ENCODE data around the gene ZBTB47.

The ZBTB47 gene

DNA sequence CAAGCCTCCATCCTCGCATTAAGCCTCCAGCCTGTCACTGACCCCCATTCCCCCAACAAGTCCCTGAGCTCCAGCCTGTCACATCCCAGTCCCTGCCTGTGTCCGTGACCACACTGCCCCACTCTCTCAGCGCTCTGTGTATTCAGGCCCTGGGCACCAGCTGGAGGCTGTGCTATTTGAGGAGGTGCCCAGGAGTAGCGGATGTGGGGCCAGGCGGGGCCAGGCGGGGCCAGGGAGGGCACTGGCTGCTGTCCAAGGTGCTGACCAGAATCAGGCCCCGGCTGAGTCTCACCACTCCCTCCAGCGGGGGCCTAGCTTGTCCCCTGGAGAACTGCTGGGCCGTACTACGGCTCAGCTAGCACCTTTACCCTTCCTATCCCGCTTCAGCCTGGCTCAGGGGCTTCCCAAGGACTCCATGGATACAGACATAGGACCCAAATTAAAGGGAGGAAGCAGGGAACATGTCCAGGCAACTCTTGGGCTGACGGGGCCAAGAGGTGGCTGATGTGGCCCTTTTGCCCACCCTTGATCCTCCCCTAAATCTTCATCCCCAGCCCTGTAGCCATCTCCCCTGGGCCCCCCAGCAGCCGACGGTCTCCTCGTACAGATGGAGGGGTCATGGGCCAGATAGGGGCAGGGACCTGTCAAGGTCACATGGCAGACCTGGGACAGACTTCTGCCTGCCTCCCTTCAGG, 48.0 kb downstream of the ZBTB47 start:
- DNase-seq: no peak

GRCh38 chr3:42702066-42702951, 48.8 kb downstream of the ZBTB47 start, which contains the start of gene HHATL:
TSS of gene HHATL (minus strand) at chr3:42702798. CDS start at chr3:42700826, 1,972 bp downstream.
- no peak for DNase-seq

GRCh38 chr3:42702982-42703694, 49.6 kb downstream of the ZBTB47 start:
- DNase-seq: no peak

DNA sequence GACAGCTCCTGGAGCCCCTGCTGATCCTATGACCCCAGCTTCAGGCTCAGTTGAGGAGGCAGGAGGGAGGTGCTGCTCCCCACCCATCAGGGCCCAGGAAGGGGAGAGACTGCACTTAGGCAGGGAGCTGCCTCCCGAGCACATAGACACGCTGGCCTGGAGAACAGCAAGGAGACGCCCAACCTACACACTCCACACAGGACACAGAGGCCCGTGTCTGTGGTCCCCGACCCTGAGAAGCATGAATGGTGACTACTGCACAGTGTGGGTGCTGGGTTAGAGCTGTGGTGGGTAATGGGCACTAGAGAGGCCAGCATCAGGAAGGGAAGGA, 50.2 kb downstream of the ZBTB47 start:
- no peak for DNase-seq

DNA sequence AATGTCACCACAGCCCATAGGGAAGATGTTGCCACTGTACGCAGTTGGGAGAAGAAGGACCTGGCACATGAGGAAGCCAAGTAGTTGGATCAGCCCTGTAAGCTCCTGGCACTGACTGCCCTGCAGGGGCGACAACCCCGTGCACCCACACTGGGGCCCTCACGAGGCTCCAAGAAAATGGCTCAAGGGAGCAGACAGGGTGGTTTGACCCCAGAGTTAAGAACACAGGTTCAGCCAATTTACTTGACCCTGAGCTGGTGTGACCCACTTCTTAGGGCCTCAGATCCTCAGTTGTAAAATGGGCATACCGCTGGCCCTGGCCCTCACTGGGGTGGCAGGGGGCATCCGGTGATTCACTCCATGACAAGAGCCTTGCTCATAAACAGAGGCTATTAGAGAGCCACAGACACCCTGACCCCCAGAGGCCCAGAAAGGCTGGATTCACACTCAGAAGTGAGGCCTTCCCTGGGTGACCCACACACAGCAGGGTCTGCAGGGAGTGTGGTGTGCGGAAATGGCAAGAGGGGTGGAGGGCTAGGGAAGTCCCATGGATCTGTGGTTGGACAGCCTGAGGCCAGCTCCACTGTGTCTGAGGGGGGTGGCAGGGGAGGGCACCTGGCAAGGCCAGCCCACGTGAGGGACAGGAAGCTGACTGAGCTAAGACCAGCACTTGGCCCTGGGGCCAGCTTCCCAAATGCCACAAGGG, 50.8 kb downstream of the ZBTB47 start:
- no peak for DNase-seq

DNA sequence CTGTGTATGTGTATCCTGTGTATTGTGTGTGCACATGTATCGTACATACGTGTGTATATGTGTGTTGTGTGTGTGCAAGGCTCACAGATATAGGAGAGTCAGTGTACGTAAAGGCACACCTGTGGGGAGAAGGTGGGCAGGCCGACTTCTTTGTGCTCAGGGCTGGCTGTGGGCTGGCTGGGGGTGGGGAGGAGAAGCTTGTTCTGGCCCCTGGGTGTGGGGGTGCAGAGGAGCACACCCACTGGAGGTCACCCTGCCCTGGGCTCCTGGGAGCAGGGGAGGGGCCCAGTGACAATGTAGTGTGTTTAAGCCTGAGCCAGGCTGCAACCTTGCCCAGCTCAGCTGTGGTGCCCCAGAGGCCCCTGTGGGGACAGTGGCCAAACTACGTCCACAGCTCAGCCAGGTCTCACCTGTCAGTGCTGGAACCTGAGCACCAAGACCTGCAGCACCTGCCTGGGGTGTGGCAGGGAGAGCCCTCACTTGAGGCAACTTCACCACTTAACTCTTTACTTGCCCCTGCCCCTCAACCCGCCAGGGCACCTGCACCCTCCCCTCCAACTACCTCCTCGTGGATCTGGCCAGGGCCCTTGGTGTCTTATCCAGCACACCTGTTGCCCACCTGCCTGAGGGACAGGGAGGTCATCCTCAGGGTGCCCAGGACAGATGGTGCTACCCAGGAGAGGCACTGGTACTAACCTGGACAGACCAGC, 51.7 kb downstream of the ZBTB47 start:
- DNase-seq: no peak

DNA sequence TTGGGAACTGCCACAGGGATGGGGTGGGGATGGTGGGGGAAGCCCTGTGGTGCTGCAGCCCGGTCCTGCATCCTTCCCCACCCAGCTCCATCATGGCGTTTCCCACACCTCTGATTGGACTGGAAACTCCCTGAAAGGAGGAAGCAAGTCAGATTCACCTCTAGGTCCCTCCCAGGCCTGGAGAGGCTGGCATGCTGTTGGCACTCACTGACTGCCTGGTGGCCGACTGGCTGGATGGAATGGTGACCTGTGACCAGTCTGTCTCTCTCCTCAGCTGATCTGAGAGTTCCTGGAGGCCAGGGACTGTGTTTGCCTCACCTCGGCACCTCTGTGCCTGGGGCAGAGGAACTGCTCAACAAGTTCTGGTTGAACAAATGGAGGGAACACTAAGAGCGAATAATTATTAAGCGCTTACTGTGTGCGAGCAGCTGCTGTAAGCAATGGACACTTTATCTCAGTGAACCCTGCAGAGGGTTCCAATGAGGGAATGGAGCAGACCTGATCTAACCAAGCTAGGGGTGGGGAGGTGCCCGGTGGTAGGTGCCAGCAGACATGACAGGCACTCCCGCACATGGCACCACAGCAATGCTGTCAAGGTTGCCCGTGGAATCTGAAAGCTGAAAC, 52.6 kb downstream of the ZBTB47 start:
- DNase-seq: no peak

DNA sequence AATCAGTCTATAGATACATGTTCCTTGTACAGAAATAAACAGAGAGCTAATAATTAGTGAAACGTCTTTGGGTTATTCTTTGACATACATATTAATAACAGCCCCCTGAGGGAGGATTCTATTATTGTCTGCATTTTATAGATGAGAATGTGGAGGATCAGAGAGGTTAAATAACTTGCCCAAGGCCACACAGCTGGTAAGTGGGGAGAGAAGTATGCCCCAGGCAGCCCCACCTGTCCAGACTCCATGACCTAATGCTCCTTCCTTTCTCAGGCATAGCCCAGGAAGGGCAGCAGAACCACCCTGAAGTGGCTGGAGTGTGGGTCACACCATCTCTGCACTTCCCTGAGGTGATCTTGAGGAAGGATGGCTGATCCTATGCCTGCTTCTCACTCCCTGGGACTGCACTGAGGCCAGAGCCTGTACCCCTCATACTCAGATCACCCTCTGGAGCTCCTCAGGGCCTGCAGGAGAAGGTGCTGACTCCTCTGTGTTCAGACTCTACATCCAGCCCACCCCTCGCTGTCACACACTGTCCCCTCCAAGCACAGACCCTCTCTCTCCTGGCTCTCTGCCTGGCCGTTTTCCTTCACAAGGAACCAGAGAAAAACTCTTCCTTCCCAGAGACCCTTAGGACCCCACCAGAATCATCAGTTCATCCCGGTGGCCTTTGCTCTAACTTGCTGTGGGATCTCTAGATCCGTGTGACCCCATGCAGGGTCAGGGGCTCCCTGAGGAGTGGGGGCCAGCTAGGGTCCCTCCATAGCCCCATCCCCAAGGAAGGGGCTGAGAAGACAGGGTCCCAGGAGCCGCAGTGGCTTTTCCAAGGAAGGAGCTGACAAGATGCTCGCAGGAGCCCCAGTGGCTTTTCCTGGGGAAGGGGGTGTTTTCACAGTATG, 53.5 kb downstream of the ZBTB47 start:
- no peak for DNase-seq

DNA sequence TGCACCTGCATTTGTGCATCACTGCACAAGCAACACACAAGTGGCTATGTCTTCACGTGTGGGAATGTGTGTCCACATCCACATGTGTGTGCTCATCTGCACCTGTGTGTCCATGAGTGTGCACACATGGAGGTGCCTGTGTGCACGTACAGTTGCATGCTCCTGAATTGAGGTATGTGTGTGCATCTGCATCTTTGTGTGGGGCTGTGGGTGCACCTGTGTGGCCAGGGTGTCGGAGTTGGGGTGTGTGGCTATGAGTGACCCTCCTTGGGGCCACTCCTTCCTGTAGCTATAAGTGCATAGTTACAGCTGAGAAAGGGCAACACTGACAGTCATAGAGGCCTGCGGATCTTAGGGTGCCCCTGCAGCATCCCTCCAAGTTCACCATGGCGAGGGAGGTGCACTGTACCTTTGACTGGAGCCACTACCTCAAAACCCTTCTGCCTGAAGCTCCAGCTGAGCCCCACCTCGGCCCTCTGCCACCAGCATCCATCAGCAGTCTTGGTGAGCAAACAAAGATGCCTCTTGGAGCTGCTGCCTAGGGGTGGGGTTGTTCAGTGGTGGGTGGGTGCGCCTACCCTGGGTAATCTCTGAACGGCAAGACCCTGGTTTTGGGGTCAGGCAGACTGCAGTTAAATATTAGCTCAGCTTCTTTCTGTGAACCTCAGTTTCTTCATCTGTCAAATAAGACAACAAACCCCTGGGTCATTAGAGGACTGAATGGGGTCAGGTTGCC, 54.3 kb downstream of the ZBTB47 start:
- no peak for DNase-seq

GRCh38 chr3:42708611-42709151, 55.2 kb downstream of the ZBTB47 start:
- DNase-seq: no peak

- no peak for DNase-seq
These were observed 56.1 kb downstream of the ZBTB47 start for GRCh38 chr3:42709621-42710020.

DNA sequence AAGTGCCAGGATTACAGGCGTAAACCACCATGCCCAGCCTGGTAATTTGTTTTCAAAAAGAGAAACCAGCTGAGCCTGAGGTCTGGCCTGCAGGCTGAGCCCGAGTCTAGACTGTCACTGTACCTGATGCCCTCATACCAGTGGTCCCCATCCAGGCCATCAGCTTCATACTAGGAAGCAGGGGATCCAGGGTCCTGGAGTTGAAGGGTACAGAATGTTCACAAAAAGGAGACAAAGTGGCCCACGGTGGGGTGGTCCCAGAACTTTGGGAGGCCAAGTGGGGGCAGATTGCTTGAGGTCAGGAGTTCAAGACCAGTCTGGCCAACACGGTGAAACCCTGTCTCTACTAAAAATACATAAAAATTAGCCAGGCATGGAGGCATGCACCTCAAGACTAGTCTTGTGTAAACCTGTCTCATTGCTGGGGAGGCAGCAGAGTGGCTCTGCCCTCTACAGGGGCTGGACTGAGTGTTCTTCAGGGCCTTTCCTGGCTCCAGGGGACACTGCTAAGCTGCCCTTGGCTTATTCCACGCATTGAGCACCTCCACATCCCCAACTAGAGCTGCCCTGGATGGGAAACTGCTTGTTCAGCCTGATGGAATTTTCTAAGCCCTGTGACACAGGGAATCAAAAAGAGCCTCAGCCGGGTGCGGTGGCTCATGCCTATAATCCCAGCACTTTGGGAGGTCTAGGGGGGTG, 57.0 kb downstream of the ZBTB47 start:
- no peak for DNase-seq

DNA sequence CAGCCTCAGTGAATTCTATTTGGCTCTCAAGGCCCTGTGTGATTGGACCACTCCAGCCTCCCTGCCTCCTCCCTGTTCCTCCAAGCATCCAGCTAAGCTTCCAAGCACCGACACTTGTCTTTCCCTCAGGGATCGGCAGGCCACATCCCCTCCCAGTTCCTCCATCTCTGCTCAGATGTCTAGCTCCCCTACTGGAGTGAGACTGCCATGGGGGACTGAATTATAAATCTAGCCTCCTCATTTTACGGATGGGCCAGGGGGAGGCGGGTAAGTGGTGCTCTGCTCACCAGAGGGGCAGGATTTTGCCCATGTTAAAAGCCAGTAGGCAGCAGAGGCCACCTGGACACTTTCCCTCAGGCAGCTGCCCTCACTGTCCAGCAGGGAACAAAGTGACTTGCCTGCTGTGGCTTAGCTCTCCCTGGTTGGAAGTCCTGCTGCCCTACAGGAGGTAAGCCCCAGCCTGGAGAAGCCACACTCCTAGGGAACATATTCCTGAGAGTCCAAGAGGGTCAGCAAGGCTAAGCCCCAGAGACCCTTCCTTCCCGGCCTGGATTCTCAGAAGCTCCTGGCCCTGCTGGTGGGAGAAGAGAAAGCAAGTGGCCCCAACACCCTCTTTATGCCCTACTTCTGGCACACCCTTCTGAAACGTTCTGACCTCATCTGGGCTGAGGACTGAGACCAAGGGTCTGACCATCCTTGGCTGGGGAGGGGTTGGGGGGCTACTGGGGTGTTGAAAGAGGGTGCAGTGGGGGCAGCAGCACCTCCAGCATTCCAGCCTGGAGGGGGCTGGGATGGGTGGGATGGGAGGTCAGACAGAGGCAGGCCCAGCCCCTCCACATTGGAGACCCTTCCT, 58.2 kb downstream of the ZBTB47 start:
- no peak for DNase-seq

- DNase-seq: no peak
These were observed 58.8 kb downstream of the ZBTB47 start for GRCh38 chr3:42712344-42712648.

GRCh38 chr3:42712688-42713372, 59.3 kb downstream of the ZBTB47 start:
- no peak for DNase-seq

DNA sequence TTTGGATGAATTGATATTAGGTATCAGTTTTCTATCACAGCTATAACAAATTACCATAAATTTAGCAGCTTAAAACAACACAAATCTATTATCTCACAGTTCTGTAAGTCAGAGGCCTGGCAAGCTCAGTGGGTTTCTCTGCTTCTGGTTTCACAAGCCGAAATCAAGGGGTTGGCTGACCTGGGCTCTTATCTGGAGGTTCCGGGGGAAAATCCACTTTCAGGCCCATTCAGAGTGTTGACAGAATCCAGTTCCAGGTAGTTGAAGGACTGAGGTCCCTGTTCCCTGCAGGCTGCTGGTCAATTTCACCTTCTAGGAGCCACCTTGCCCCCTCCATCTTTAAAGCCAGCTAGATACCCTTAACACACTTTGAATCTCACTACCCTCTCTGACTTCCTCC, 60.2 kb downstream of the ZBTB47 start:
- DNase-seq: no peak

GRCh38 chr3:42714171-42714852, 60.8 kb downstream of the ZBTB47 start:
- DNase-seq: no peak
